Measurements from ENCODE around the gene CCL16.
A peak's percentile ranks its signal among the peaks of the same experiment; 100 is the strongest.
"Not testable (repeated sequence)": the region's sequence is repeated elsewhere in the genome, so short reads cannot be mapped to it uniquely, and the experiment has no call there.

The CCL16 gene

GRCh38 chr17:35938492-35938891, 42.8 kb downstream of the CCL16 start:
- DNase-seq (ENCODE audit: low read depth in 2 of 2) = not testable (repeated sequence)

- DNase-seq (ENCODE audit: low read depth in 2 of 2) = no peak
Observed at GRCh38 chr17:35936063-35936462, 45.2 kb downstream of the CCL16 start.

- no peak for DNase-seq (ENCODE audit: low read depth in 2 of 2)
Observed at GRCh38 chr17:35934760-35935159, 46.5 kb downstream of the CCL16 start.

GRCh38 chr17:35932586-35932985, 48.7 kb downstream of the CCL16 start:
- no peak for DNase-seq (ENCODE audit: low read depth in 2 of 2)

- no peak for DNase-seq (ENCODE audit: low read depth in 2 of 2)
Observed at GRCh38 chr17:35931794-35932425, 49.4 kb downstream of the CCL16 start.

DNA sequence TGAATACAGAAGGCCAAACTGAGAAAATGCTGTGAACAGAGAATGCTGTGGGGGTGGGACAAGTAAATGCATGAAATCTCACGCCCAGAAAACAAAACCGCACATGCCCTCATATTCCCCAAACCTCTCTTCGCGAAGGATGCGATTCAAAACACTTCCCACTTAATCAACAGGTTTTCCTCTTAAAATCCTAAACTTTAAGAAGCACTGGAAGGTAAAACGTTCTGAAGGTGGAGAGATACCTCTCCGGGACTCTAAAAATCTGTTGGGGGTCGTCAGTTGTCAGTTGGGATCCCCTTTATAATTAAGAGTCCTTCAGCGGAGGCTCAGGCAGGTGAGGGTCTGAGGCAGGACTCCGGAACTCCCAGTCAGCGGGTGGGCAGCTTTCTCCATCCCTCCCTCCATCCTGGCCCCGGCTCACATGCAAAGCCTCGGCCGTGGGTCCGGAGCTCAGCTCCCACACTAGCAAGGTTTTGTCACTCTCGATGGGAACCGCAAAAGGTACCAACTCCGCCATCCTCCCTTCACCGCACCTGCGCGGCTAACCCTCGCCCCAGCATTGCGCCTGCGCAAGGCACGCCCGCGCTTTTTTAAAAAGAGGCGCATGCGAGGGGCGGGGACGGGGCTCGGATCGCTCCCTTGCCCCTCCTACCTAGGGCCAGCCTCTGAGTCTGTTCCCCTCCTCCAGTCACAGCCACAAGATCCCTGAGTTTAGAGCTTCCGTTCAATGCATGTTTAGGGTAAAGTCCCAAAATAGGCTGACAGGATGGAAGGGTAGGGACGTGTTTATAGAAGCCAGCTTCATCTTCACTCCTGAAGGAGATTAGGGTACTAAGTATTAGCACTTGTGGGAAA, 50.9 kb downstream of the CCL16 start, which contains the start of gene RDM1:
Gene RDM1 (minus strand): TSS at position 563 of the 855 bp plus-strand sequence. CDS start 46 bp downstream, at position 517.
- DNase-seq (ENCODE audit: low read depth in 2 of 2) = peak; percentile 74 to 86

DNA sequence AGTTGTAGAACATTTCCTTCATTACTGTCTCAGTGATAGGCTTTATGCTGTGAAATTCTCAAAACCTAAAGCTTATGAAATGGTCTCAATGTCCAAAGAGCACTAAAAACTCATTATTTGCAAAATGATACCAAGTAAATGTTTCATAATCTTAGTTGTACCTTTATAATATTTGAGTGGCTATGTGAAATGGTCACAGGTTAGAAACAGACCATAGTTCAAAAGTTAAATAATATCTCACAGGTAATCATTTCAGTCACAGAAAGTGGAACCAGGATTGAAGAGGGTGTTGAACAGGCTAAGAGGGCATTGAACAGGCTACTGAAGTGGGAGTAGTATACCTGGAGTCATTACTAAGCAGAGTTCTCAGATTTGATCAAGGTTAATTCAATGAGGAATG, 53.6 kb downstream of the CCL16 start:
- DNase-seq (ENCODE audit: low read depth in 2 of 2) = no peak

All from activated CD4-positive, alpha-beta T cell treated with anti-CD3 and anti-CD28 coated beads for 24 hours (primary cell).